Activated naive CD8-positive, alpha-beta T cell treated with anti-CD3 and anti-CD28 coated beads, Interleukin-2, amount 50 U/mL, for 16 hours (primary cell): ENCODE measurements around the gene PPIL3.
"Not testable (repeated sequence)": the region's sequence is repeated elsewhere in the genome, so short reads cannot be mapped to it uniquely, and the experiment has no call there.

ENCODE experiments used
- DNase-seq: peaks from one replicate; pipeline ENCODE4 v3.0.0-alpha.2; 2020; ENCODE audit warnings: low read depth, low spot score

Gene PPIL3

GRCh38 chr2:200888704-200889625 lies at the start of gene PPIL3, which contains the start of gene NIF3L1:
PPIL3 (minus strand) TSS chr2:200889077; CDS start chr2:200887615, 1,462 bp downstream.
NIF3L1 (plus strand) TSS chr2:200889371; CDS start chr2:200891944, 2,573 bp downstream.
- DNase-seq, result peak; percentile 94

DNA sequence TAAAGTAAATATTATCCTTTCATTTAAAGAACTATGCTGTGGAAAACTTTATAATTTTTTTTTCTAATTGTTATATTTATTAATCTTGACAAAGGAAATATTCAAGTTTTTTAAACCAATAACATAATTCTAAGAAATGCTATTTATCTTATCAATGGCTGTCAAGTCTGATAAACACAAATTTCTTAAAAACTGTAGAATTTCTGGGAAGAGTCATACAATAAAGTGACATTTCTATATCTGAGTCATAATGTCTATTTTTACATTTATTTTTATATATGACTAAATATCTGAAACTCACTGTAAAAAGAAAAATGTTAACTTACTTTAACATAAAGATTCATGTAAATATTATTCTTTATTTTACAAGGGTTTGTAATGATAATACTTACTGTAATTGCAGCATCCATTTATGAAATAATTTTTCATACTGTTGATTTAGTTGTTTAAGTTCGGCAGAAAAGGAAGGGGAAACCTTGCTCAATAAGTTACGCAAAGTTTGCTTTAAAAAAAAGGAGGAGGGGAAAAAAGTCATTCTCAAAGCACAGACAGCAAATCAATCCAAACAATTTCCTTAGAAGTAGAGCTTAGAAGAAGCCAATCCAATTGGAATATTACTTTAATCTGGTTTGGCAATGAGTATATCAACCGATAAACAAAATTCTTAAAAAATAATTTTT lies 42.2 kb upstream of the PPIL3 start:
- no peak for DNase-seq

GRCh38 chr2:200929334-200930249 lies 40.7 kb upstream of the PPIL3 start:
- DNase-seq, result no peak

- DNase-seq, result no peak
Measured at GRCh38 chr2:200922439-200922838, 33.6 kb upstream of the PPIL3 start.

DNA sequence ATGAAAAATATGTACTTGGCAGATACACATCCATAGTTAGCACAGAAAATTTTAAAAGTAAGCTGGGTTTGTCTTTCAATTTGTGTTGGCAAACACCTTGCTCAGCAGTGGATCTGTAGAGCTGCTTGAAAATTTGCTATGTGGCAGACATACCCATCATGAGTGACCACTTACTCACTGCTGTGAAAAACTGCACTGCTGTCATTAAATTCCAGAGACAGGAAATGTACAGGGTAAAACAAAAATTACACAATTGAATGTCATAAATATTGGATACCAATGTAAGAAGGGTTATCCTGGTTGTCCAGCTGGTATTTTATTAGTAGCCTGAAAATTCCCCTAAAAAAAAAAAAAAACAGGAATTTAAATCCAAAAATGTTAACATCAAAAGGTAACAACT lies 24.8 kb upstream of the PPIL3 start:
- no peak for DNase-seq

DNA sequence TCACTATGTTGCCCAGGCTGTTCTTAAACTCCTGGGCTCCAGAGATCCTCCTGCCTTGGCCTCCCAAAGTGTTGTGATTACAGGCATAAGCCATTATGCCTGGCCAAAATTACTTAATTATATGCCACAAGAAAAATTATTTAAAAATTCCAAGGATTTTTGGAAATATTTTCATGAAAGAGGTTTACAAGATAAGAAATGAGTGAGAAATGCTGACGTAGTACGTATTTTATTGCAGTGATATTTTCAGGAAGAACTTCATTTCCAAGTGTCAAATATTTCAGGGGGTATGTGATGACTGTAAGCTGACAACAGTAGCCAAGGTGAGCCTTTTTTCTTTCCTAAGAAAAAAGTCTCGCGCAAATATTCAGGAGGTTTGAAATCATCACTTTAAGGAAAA lies 21.1 kb upstream of the PPIL3 start:
- DNase-seq, result no peak

DNA sequence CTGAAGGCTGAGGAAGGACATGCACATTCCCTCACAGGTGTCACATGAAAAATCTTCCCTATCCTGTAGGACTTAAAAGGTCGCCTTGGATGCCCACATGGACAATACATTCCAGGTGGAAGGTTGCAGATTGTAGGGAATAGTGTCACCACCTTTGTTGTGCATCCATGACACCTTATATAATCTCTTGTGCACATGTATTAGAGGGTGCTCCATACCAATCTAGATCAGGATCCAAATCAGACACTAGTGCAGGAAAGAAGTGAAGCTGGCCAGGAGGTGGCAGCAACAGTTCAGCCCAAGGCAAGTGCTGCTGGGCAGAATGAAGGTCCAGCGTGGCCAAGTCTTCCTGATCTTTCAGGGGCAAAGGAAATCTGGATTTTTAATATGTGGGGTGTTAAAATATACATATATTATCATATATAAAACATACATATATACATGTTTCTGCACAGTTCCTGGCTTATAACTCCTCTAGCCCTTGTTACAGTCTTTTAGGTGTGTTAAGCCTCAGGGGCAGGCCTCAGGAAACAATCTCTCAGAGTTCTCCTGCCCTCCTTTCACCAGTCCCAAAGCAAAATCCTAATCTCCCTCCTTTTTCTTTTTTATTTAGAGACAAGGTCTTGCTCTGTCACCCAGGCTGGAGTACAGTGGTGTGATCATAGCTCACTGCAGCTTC lies 16.9 kb upstream of the PPIL3 start:
- DNase-seq, result no peak

GRCh38 chr2:200901459-200902072 lies 12.7 kb upstream of the PPIL3 start:
- peak; percentile 28 for DNase-seq

DNA sequence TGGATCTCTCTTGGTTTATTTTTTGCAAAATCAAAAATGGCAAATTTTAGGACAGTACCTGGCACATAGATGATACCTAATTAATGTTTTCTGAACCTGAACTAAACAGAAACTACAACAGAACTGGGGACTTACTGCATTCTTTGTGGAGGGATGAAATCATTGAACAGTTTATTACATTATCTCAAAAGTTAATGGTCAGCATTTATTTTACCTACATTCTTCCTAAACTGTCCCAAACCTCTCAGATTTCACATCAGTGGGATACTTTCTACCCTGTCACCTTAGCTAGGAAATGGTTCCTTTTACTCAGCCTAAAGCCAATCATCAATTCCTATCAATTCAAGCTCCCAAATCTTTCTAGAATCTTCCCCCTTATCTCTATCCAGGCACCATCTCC lies 10.6 kb upstream of the PPIL3 start:
- DNase-seq, result no peak

DNA sequence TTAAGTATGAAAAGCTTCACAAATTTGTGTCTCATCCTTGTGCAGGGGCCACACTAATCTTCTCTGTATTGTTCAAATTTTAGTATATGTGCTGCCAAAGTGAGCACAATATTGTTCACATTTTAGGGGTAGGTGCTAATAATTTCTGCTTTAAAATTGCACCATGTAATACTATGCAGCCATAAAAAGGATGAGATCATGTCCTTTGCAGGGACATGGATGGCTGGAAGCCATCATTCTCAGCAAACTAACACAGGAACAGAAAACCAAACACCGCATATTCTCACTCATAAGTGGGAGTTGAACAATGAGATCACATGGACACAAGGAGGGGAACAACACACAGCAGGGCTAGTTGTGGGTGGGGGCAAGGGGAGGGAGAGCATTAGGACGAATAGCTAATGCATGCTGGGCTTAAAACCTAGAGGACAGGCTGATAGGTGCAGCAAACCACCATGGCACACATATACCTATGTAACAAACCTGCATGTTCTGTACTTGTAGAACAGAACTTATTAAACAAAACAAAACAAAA lies 7.1 kb downstream of the PPIL3 start:
- DNase-seq, result not testable (repeated sequence)

DNA sequence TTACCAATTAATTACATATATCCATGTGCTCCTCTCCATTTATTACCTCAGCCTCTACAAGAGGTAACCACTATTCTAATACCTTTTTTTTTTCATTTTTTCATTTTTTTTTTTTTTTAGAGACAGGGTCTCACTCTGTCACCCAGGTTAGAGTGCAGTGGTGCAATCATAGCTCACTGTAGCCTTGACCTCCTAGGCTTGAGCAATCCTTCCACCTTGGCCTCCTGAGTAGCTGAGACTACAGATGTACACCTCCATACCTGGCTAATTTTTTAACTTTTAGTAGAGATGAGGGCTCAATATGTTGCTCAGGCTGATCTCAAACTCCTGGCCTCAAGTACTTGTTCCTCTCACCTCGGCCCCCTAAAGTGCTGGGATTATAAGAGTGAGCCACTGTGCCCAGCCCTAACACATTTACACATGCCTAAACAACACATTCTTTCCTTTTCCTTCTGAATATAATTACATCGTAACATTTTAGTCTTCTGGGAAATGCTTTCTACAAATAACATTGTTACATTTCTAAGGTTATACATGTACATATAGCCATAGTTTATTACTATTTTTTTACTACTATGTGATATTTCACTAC lies 10.5 kb downstream of the PPIL3 start:
- DNase-seq, result no peak

DNA sequence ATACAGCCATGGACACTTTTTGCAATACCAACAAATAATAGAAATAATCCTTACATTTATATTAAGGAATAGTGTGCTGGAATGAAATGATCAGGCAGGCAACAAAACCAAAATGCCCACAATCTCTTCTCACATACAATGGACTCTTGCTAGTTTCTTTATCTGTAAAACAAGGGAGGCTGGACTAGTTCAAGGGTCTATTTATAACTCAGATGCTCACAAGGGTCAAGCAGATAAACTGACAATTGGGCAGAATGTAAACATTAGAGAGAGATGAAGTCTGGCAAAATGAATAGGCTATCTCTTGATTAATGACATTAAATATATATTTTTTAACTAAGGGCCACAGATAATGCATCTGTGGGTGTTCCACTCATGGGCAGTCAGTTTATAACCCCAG lies 11.4 kb downstream of the PPIL3 start:
- DNase-seq, result no peak

- no peak for DNase-seq
Measured at GRCh38 chr2:200873560-200873959, 15.3 kb downstream of the PPIL3 start.

DNA sequence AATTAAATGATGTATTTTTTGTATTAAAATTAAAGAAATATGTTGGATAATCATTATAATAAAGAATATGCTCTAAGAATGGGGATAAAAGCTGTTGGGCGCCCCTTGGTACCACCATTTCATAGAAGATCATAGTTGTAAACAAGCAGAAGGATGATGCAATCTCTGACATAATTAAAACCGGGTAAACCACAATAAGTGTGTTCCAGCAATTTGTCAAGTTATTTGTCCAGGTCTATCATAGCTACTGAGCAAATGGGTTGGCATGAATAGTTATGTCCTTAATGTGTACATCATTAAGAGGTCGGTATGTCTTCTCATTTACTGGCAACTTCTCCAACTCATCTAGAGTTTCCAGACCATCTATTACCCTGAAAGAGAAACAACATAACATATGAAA lies 17.7 kb downstream of the PPIL3 start:
- DNase-seq, result no peak

- DNase-seq, result no peak
Measured at GRCh38 chr2:200869014-200869413, 19.9 kb downstream of the PPIL3 start.

DNA sequence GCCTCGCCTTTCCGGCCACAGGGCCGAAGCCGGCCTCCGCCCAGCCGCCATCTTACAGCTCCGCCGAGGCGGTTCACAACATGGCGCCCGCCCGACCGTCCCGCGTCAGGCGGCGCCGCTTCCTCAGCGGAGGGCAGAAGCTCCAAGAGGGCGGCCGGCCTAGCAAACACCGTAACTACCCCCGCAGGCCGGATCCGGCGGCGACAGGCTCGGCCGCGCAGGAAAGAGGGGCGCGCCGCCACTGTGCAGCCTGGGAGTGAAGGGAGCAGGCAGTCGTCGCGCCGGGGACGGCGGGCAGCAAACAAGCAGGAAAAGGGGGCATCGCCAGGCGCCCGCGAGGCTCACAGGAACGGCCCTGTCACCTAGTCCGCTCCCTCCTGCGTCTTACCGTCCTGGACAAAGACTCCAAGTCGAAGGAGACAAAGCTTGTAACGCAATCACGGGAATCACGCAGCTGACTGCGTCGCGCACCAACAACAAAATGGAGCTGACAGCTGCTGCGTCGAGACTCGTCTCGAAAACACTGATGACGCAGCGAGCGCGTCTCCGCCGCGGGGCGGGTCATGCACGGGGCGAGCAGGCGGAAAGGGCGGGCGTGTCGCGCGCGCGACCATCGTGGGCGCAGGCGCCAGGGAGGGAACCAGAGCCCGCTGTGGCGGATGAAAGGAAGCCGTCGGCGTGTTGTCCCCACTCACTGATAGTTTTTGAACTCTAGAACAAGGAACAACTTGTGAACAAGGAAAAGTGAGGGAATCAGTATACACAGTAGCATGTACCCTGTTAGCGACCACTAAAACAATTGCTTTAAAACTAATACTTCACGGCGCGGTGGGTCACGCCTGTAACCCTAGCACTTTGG lies 24.5 kb downstream of the PPIL3 start, which contains the start of gene CLK1:
CLK1 (minus strand) TSS at position 483 of the 859 bp plus-strand sequence. CDS start 2,796 bp downstream, outside the sequence.
- DNase-seq, result peak; percentile 93

- DNase-seq, result no peak
Measured at GRCh38 chr2:200863782-200864175, 25.1 kb downstream of the PPIL3 start.

DNA sequence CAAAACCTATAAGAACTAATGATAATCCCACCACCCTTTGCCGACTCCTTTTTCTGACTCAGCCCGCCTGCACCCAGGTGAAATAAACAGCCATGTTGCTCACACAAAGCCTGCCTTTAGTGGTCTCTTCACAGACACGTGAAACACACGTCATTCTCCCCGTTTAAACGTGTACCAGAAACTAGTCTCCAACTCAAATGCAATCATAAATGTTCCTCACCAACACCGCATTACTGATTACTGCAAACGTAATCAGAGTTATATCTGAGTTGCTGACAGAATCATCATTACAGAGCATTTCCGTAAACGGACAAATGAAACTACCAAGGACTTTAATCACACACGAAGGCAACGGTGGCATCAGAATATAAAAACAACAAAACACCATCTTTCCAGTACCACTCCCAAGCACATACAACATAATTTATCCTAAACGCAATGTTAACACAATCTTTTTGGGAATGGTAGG lies 26.3 kb downstream of the PPIL3 start:
- peak; percentile 35 for DNase-seq
